Measurements from ENCODE around the gene DCST1. TPM values are rescaled to one million over a fixed set of nuclear protein-coding genes. Genes with fewer than 3 reads are reported as not detected.
A peak's percentile ranks its signal among the peaks of the same experiment; 100 is the strongest.

The DCST1 gene
- total and polyA plus RNA-seq, 2 of the 8 experiments (the other 6 are each of a cell fraction or from before 2014, with no cell fraction given): not detected

DNA sequence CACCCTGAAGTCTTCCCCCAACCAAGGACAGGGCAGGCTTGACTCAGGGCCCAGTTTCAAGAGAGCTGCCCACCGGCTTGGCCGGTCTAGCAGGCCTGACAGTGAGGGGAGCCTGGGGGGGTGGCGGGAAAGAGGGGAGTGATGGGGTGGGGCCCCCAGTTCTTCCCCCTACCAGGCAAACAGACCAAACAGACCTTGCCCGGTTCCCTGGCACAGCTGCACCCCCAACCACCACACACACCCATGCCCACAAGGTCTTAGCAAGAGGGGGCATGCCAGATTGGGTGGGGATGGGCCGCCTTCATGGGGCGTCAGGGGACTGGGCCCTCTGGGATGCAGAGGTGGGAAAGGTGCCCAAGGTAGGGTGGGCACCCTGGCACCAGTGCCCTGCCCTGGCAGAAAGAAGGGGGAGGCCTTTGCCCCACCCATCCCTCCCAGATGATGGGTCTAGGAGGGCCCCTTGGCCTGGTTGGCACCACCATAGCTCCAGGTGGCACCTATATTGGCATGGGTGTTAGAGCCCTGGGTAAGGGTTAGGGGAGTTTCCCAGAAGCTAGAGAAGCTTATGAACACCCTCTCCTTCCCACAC lies 22.1 kb upstream of the DCST1 start:
- H2BK15ac ChIP-seq (ENCODE audit: low read length): peak overlapping the region; percentile 53; the same call in 1 of the 2 replicates
- ChIA-PET CTCF (ENCODE audit: partially characterized antibody) (interaction anchor here (1.1 to 18.6 kb wide), 4 partner anchors 14 to 105 kb away, joined by 3 to 354 read pairs (median 130); partner anchors contain the start of genes ADAM15, CKS1B, LENEP and ZBTB7B), POLR2A (ENCODE audit: partially characterized antibody) (interaction anchor here (0.6 to 14.8 kb wide), 10 partner anchors 6 to 69 kb away, joined by 3 to 128 read pairs (median 6); partner anchors contain the start of genes CKS1B, FLAD1, LENEP and SHC1)
- H2AK5ac ChIP-seq (ENCODE audit: low read depth, low read length): 0 out of 2 replicates have a peak overlapping the region, but pooled peaks have one; percentile 33
- H3K4me3 ChIP-seq (ENCODE audit: extremely low read depth in 1 of 4, insufficient read depth in 2 of 4, low read depth in 3 of 4, low read length in 4 of 4): no peak overlapping the region
- peaks cover 0 to 33% of the 10 kb centered on the region in 2 experiments; a peak in 3 of 4 replicates for H3K79me2 ChIP-seq (ENCODE audit: control insufficient read depth in 1 of 2, insufficient read depth in 2 of 2, low read length in 2 of 2)
- peaks cover 8 to 47% (median 34%) of the 10 kb centered on the region in 4 experiments for H3K4me1 ChIP-seq (replicated peaks in 1 of 4; ENCODE audit: control insufficient read depth in 3 of 4, insufficient read depth in 4 of 4, low read length in 3 of 4)
- no peaks in the 10 kb centered on the region for H3K9me3 ChIP-seq (ENCODE audit: insufficient read depth in 2 of 2, low read depth in 1 of 2, low read length in 1 of 2)
- no peak overlapping the region for H3K27ac ChIP-seq (ENCODE audit: low read depth, low read length)
- no peak for FAIRE-seq
- peak overlapping the region; percentile 94; the same call in 1 of the 2 replicates for H2BK12ac ChIP-seq (ENCODE audit: low read depth, low read length)
- H3K4me2 ChIP-seq (ENCODE audit: insufficient read depth in 1 of 2, low read depth in 2 of 2, low read length in 2 of 2): peak overlapping the region; percentile 50 to 61; a peak in 2 of 4 replicates
- peak overlapping the region; percentile 34 for H4K91ac ChIP-seq (replicated peaks; ENCODE audit: insufficient read length, low read length)
- peaks cover 0 to 9% of the 10 kb centered on the region in 2 experiments for H4K20me1 ChIP-seq (replicated peaks in 1 of 2; ENCODE audit: control insufficient read depth in 1 of 2, insufficient read depth in 2 of 2, low read length in 2 of 2)
- DNase-seq (ENCODE audit: low read depth in 1 of 2, low spot score in 2 of 2): no peak
- H2BK20ac ChIP-seq (ENCODE audit: low read length): no peak overlapping the region
- WGBS, 2 experiments (ENCODE audit: extremely low coverage in 1 of 2, insufficient coverage in 1 of 2, insufficient read length in 1 of 2, insufficient replicate concordance in 2 of 2, low coverage in 1 of 2, low lambda C conversion rate in 2 of 2, missing lambda C conversion rate in 1 of 2): 93% methylated on average over 3 of the region's 6 CpGs; no CpG with 5 or more reads in 1 of the 2 experiments
- peak overlapping the region; percentile 33 for H2BK120ac ChIP-seq (replicated peaks; ENCODE audit: low read depth, low read length)
- no peak overlapping the region for H3K56ac ChIP-seq (replicated peaks; ENCODE audit: insufficient read length, low read depth, low read length)
- no peak overlapping the region for H3K9ac ChIP-seq (replicated peaks in 1 of 4; ENCODE audit: extremely low read depth in 1 of 4, low read depth in 3 of 4, low read length in 3 of 4)
- no peak overlapping the region for H3K14ac ChIP-seq (ENCODE audit: insufficient read length)
- peak overlapping the region; percentile 15; the same call in 1 of the 2 replicates for H4K8ac ChIP-seq (ENCODE audit: extremely low read depth, insufficient read depth, low read length)
- H3K36me3 ChIP-seq (ENCODE audit: control insufficient read depth in 2 of 4, insufficient read depth in 4 of 4, low read length in 3 of 4): peaks cover 0 to 25% (median 13%) of the 10 kb centered on the region in 4 experiments; a peak in 4 of 8 replicates
- no peak for TF ChIP-seq SIX5 (IDR thresholded peaks at IDR 0.05; ENCODE audit: low read depth, low read length)
- no peak for TF ChIP-seq SIRT6 (IDR thresholded peaks at IDR 0.05; ENCODE audit: low read length)
- H3K23ac ChIP-seq (ENCODE audit: insufficient read length): no peak overlapping the region
- H3K27me3 ChIP-seq (replicated peaks in 1 of 4; ENCODE audit: control insufficient read depth in 3 of 4, extremely low read depth in 1 of 4, insufficient read depth in 3 of 4, low read length in 3 of 4): no peaks in the 10 kb centered on the region
- H3K23me2 ChIP-seq (ENCODE audit: low read depth, low read length): no peaks in the 10 kb centered on the region; the same call in 1 of the 2 replicates
- H3K18ac ChIP-seq (ENCODE audit: extremely low read depth, low read length): peak overlapping the region; percentile 87; the same call in 1 of the 2 replicates
- no peak overlapping the region for H3K4ac ChIP-seq (replicated peaks; ENCODE audit: insufficient read length, low read depth, low read length)
- peak overlapping the region; percentile 53 for H4K5ac ChIP-seq (ENCODE audit: insufficient read length, low read depth, low read length)
- no peak overlapping the region for H2AFZ ChIP-seq (ENCODE audit: low read length)
- 0 out of 2 replicates have a peak overlapping the region, but pooled peaks have one; percentile 87 for H2BK5ac ChIP-seq (ENCODE audit: low read depth, low read length)
- peaks cover 15% of the 10 kb centered on the region for H3K79me1 ChIP-seq (ENCODE audit: low read depth, low read length)
